OCI-LY3 (cell line): ENCODE data around the gene ADPRS.

Source experiments
- CTCF ChIP-seq: fragments of 200-600, 300-600 bp; sonication (generic); IDR thresholded peaks from 2 replicates; pipeline ENCODE4 v1.5.1; 2014; ENCODE audit warnings: antibody characterized with exemption, low read length, low read depth
- EZH2phosphoT487 ChIP-seq: fragments of 200-600 bp; shearing (Covaris generic); IDR thresholded peaks from 2 replicates; pipeline ENCODE4 v1.6.1; 2018; ENCODE audit warnings: antibody characterized with exemption, mixed run types, low read depth

GRCh38 chr1:36137776-36138175, 49.1 kb downstream of the ADPRS start:
- TF ChIP-seq CTCF: no peak
- TF ChIP-seq EZH2phosphoT487: no peak
